DOHH2 (cell line): Measurements from ENCODE around the gene CST8.

Experiments used
- CTCF ChIP-seq: fragments of 200-600 bp; sonication (generic); IDR thresholded peaks from one replicate; pipeline ENCODE4 v1.5.1; 2014; ENCODE audit warnings: antibody characterized with exemption, mild to moderate bottlenecking, low read depth, low read length; ENCODE audit not compliant: poor library complexity, severe bottlenecking
- EZH2phosphoT487 ChIP-seq: fragments of 200-600 bp; sonication (generic); IDR thresholded peaks from 2 replicates; pipeline ENCODE4 v1.6.1; 2017; ENCODE audit warnings: borderline replicate concordance, mild to moderate bottlenecking, antibody characterized with exemption, low read length, moderate library complexity, mixed read lengths

- TF ChIP-seq CTCF (no peak), EZH2phosphoT487 (no peak)
These were observed 45.2 kb upstream of the CST8 start for GRCh38 chr20:23445596-23446217.
